HepG2 (cell line): ENCODE data around the gene ABCB8. TPM values are rescaled to one million over a fixed set of nuclear protein-coding genes. Genes with fewer than 3 reads are reported as not detected.

Experiments
- ARNTL ChIP-seq: sonication (generic); formaldehyde crosslinking; IDR thresholded peaks from 2 replicates; pipeline ENCODE4 v1.4.0; 2020; ENCODE audit warnings: mild to moderate bottlenecking, missing genetic modification reagents
- CCAR2 ChIP-seq: fragments of 200-400 bp; formaldehyde crosslinking; optimal IDR thresholded peaks from 2 replicates; pipeline ENCODE3; 2018; ENCODE audit warnings: low read depth, mild to moderate bottlenecking, low read length, moderate library complexity
- DPF2 ChIP-seq: sonication (generic); formaldehyde crosslinking; IDR thresholded peaks from 2 replicates; pipeline ENCODE4 v1.4.0; 2020; ENCODE audit warnings: mild to moderate bottlenecking, low read depth, missing genetic modification reagents, borderline replicate concordance
- KMT2B ChIP-seq: IDR thresholded peaks from 2 replicates; pipeline ENCODE4 v1.6.1; 2016; ENCODE audit warnings: missing genetic modification reagents, missing compliant biosample characterization
- MIER2 ChIP-seq: IDR thresholded peaks from 2 replicates; pipeline ENCODE4 v1.6.1; 2016; ENCODE audit warnings: missing biosample characterization, missing genetic modification reagents
- PCBP1 ChIP-seq: fragments of 200-400 bp; formaldehyde crosslinking; IDR thresholded peaks from 2 replicates; pipeline ENCODE4 v1.6.1; 2017; ENCODE audit warnings: mild to moderate bottlenecking, low read depth, low read length, borderline replicate concordance
- RNF2 ChIP-seq: fragments of 450-650 bp; conservative IDR thresholded peaks from 2 replicates; pipeline ENCODE4 v1.6.1; 2016; ENCODE audit warnings: low read depth
- YY1 ChIP-seq: IDR thresholded peaks from 2 replicates; pipeline ENCODE4 v1.6.1; 2011; ENCODE audit warnings: low read length, low read depth, moderate library complexity, mild to moderate bottlenecking; ENCODE audit not compliant: insufficient read depth, insufficient replicate concordance
- ZC3H4 ChIP-seq: sonication (generic); formaldehyde crosslinking; IDR thresholded peaks from 2 replicates; pipeline ENCODE4 v1.4.0; 2020; ENCODE audit warnings: missing genetic modification reagents, borderline replicate concordance
- ZNF235 ChIP-seq: sonication (generic); formaldehyde crosslinking; IDR thresholded peaks from 2 replicates; pipeline ENCODE4 v1.8.1; 2023; ENCODE audit warnings: mild to moderate bottlenecking, missing genetic modification reagents, borderline replicate concordance
- ZNF547 ChIP-seq: sonication (generic); formaldehyde crosslinking; IDR thresholded peaks from 2 replicates; pipeline ENCODE4 v1.5.1; 2020; ENCODE audit warnings: mild to moderate bottlenecking, missing genetic modification reagents
- ZNF558 ChIP-seq: sonication (generic); formaldehyde crosslinking; IDR thresholded peaks from 2 replicates; pipeline ENCODE4 v1.9.0; 2022; ENCODE audit warnings: mild to moderate bottlenecking, missing genetic modification reagents, borderline replicate concordance
- ZNF572 ChIP-seq: sonication (generic); formaldehyde crosslinking; IDR thresholded peaks from 2 replicates; pipeline ENCODE4 v1.5.1; 2020; ENCODE audit warnings: mild to moderate bottlenecking, missing genetic modification reagents
- ZNF616 ChIP-seq: sonication (generic); formaldehyde crosslinking; IDR thresholded peaks from 2 replicates; pipeline ENCODE4 v1.5.0; 2020; ENCODE audit warnings: low read depth, mild to moderate bottlenecking, missing genetic modification reagents
- ZNF660 ChIP-seq: sonication (generic); formaldehyde crosslinking; IDR thresholded peaks from 2 replicates; pipeline ENCODE4 v1.5.1; 2020; ENCODE audit warnings: mild to moderate bottlenecking, low read depth, missing genetic modification reagents, borderline replicate concordance
- polyA plus RNA-seq, 8 experiments: library from polyadenylated mRNA; depleted of rRNA in 3 of 8; stranded (reverse) in 7 of 8; unstranded in 1 of 8; fragments of >200 nt; fragmentation: Illumina TruSeq in 4 of 8; extraction: Trizol in 4 of 8; gene quantifications; 2 replicates each; pipeline versions ENCODE4 v1.2.1 to v1.2.3, GENCODE V29; 2011 to 2016; ENCODE audit warnings: low read depth in 4 of 8, missing spikeins in 1 of 8, mixed read lengths in 1 of 8; ENCODE audit not compliant: insufficient read depth in 1 of 8
- total RNA-seq, 5 experiments: library from RNA; depleted of rRNA; stranded (reverse); fragments of >200 nt; fragmentation: Illumina TruSeq; extraction: Trizol; gene quantifications; 2 replicates each; pipeline ENCODE4 v1.2.3, GENCODE V29; 2016; ENCODE audit warnings: low read depth in 1 of 5
- TF ChIP-seq, protein P1 (sequence below): sonication (generic); formaldehyde crosslinking; IDR thresholded peaks from 2 replicates; pipeline ENCODE4 v1.4.0; 2020; ENCODE audit warnings: missing genetic modification reagents
- TF ChIP-seq, protein P2 (sequence below): sonication (generic); formaldehyde crosslinking; IDR thresholded peaks from 2 replicates; pipeline ENCODE4 v1.9.0; 2021; ENCODE audit warnings: missing genetic modification reagents, borderline replicate concordance
- TF ChIP-seq, protein P3 (sequence below): fragments of 450-650 bp; IDR thresholded peaks from 2 replicates; pipeline ENCODE4 v1.6.1; 2017; ENCODE audit warnings: mild to moderate bottlenecking
- TF ChIP-seq, protein P4 (sequence below): sonication (generic); formaldehyde crosslinking; IDR thresholded peaks from 2 replicates; pipeline ENCODE4 v1.4.0; 2020; ENCODE audit warnings: mild to moderate bottlenecking, missing genetic modification reagents

The ABCB8 gene
- total and polyA plus RNA-seq, 2 of the 13 experiments (the other 11 are each of a cell fraction or from before 2014, with no cell fraction given): 6.6 to 16.7 TPM

DNA sequence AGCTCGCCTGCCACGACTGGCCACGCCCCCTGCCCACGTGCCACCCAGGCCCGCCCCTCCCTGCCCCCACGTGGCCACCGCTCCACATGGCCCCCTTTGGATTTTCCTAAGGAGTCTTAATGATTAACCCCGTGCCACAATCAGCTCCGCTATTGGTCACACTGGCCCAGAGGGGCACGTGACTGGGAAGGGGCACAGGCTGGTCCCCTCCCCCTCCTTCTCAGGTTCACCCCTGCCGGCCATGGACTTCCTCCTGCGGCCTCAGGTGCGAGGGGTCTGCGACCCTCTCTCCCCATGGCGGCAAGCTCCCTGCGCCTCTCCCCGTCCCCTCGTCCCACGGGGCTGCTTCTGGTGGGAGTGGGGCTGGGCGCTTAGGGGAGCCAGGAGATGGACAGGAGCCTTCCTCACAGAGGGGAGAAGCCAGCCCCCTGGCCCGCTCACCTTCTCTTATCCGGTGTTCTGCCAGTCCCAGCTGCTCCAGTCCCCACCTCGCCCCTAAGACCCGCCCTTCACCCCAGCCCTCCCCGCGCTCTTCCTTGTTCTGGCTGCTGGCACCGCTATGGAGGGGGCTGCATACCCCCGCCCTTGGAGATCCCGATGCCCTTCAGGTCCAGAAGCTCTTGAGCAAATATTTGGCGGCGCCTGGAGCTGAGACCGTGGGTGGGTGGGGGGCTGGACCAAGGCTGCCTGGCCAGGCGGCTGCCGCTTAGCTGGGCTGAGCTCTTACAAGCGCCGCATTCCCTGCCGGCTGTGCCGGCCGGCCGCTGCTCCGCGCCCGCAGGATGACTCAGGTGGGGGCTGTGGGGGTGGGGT lies 34.4 kb downstream of the ABCB8 start (continued):
- TF ChIP-seq, protein P1, sequence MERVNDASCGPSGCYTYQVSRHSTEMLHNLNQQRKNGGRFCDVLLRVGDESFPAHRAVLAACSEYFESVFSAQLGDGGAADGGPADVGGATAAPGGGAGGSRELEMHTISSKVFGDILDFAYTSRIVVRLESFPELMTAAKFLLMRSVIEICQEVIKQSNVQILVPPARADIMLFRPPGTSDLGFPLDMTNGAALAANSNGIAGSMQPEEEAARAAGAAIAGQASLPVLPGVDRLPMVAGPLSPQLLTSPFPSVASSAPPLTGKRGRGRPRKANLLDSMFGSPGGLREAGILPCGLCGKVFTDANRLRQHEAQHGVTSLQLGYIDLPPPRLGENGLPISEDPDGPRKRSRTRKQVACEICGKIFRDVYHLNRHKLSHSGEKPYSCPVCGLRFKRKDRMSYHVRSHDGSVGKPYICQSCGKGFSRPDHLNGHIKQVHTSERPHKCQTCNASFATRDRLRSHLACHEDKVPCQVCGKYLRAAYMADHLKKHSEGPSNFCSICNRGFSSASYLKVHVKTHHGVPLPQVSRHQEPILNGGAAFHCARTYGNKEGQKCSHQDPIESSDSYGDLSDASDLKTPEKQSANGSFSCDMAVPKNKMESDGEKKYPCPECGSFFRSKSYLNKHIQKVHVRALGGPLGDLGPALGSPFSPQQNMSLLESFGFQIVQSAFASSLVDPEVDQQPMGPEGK (CRISPR knock-in tag): no peak; the same call in none of the 2 replicates
- TF ChIP-seq ZNF616: no peak
- TF ChIP-seq PCBP1: no peak
- TF ChIP-seq MIER2 (CRISPR knock-in tag): no peak
- no peak for TF ChIP-seq ZNF572 (CRISPR knock-in tag)
- no peak for TF ChIP-seq KMT2B (CRISPR knock-in tag)
- TF ChIP-seq, protein P2, sequence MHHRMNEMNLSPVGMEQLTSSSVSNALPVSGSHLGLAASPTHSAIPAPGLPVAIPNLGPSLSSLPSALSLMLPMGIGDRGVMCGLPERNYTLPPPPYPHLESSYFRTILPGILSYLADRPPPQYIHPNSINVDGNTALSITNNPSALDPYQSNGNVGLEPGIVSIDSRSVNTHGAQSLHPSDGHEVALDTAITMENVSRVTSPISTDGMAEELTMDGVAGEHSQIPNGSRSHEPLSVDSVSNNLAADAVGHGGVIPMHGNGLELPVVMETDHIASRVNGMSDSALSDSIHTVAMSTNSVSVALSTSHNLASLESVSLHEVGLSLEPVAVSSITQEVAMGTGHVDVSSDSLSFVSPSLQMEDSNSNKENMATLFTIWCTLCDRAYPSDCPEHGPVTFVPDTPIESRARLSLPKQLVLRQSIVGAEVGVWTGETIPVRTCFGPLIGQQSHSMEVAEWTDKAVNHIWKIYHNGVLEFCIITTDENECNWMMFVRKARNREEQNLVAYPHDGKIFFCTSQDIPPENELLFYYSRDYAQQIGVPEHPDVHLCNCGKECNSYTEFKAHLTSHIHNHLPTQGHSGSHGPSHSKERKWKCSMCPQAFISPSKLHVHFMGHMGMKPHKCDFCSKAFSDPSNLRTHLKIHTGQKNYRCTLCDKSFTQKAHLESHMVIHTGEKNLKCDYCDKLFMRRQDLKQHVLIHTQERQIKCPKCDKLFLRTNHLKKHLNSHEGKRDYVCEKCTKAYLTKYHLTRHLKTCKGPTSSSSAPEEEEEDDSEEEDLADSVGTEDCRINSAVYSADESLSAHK: no peak
- TF ChIP-seq ZNF235: no peak
- TF ChIP-seq ZNF660 (CRISPR knock-in tag): no peak
- 0 out of 2 replicates have a peak, but pooled peaks have one; percentile 27 for TF ChIP-seq RNF2
- no peak for TF ChIP-seq CCAR2
- TF ChIP-seq, protein P3, sequence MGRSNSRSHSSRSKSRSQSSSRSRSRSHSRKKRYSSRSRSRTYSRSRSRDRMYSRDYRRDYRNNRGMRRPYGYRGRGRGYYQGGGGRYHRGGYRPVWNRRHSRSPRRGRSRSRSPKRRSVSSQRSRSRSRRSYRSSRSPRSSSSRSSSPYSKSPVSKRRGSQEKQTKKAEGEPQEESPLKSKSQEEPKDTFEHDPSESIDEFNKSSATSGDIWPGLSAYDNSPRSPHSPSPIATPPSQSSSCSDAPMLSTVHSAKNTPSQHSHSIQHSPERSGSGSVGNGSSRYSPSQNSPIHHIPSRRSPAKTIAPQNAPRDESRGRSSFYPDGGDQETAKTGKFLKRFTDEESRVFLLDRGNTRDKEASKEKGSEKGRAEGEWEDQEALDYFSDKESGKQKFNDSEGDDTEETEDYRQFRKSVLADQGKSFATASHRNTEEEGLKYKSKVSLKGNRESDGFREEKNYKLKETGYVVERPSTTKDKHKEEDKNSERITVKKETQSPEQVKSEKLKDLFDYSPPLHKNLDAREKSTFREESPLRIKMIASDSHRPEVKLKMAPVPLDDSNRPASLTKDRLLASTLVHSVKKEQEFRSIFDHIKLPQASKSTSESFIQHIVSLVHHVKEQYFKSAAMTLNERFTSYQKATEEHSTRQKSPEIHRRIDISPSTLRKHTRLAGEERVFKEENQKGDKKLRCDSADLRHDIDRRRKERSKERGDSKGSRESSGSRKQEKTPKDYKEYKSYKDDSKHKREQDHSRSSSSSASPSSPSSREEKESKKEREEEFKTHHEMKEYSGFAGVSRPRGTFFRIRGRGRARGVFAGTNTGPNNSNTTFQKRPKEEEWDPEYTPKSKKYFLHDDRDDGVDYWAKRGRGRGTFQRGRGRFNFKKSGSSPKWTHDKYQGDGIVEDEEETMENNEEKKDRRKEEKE: no peak
- TF ChIP-seq YY1: peak; percentile 54
- TF ChIP-seq ZC3H4 (CRISPR knock-in tag): no peak
- no peak for TF ChIP-seq ZNF558
- peak; percentile 40; the same call in 1 of the 2 replicates for TF ChIP-seq DPF2 (CRISPR knock-in tag)
- TF ChIP-seq, protein P4, sequence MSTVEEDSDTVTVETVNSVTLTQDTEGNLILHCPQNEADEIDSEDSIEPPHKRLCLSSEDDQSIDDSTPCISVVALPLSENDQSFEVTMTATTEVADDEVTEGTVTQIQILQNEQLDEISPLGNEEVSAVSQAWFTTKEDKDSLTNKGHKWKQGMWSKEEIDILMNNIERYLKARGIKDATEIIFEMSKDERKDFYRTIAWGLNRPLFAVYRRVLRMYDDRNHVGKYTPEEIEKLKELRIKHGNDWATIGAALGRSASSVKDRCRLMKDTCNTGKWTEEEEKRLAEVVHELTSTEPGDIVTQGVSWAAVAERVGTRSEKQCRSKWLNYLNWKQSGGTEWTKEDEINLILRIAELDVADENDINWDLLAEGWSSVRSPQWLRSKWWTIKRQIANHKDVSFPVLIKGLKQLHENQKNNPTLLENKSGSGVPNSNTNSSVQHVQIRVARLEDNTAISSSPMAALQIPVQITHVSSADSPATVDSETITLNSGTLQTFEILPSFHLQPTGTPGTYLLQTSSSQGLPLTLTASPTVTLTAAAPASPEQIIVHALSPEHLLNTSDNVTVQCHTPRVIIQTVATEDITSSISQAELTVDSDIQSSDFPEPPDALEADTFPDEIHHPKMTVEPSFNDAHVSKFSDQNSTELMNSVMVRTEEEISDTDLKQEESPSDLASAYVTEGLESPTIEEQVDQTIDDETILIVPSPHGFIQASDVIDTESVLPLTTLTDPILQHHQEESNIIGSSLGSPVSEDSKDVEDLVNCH: no peak
- peak; percentile 99 for TF ChIP-seq ARNTL (CRISPR knock-in tag)
- no peak; the same call in 1 of the 2 replicates for TF ChIP-seq ZNF547 (CRISPR knock-in tag)
